SK-N-SH (cell line): Measurements from ENCODE around the gene BIRC6. TPM values are rescaled to one million over a fixed set of nuclear protein-coding genes. Genes with fewer than 3 reads are reported as not detected.

Source experiments
- CTCF ChIA-PET: fragments of 300-600, 350-600 bp; formaldehyde crosslinking; extraction: SDS; loops from one replicate; lab custom pipeline; 2021; lab: Yijun Ruan, JAX
- POLR2A ChIA-PET: fragments of 350-600 bp; sonication (Branson Sonifier 250); formaldehyde crosslinking; extraction: SDS; loops from one replicate; lab custom pipeline; 2020; ENCODE audit warnings: antibody characterized with exemption, inconsistent platforms; lab: Yijun Ruan, JAX
- DNase-seq: peaks from one replicate; pipeline ENCODE4 v3.0.0; 2012
- H2AFZ ChIP-seq: fragments of 200-600 bp; sonication (generic); 2 replicates; pipeline ENCODE4 v1.8.1; 2016; ENCODE audit warnings: antibody characterized with exemption, mild to moderate bottlenecking, low read depth
- H3F3A ChIP-seq: fragments of 200-600 bp; sonication (generic); replicated peaks from 2 replicates; pipeline ENCODE3; 2016; ENCODE audit warnings: antibody characterized with exemption, mild to moderate bottlenecking; ENCODE audit not compliant: insufficient read depth
- H3K27ac ChIP-seq, 2 experiments: fragments of 200-500 bp in 1 of 2; fragments of 200-600 bp in 1 of 2; sonication (Bioruptor generic) in 1 of 2; sonication (generic), shearing (Covaris generic) in 1 of 2; 2 replicates each; pipeline versions ENCODE4 v1.5.1 to v1.6.1; 2014 to 2016; ENCODE audit warnings: low read depth in 2 of 2, inconsistent platforms in 1 of 2, low read length in 1 of 2, mild to moderate bottlenecking in 1 of 2, mixed read lengths in 1 of 2
- H3K27me3 ChIP-seq: fragments of 200-600 bp; sonication (generic), shearing (Covaris generic); 2 replicates; pipeline ENCODE4 v1.6.1; 2016; ENCODE audit warnings: mixed run types; ENCODE audit not compliant: insufficient read depth
- H3K36me3 ChIP-seq, 2 experiments: fragments of 200-500 bp in 1 of 2; fragments of 200-600 bp in 1 of 2; sonication (Bioruptor generic) in 1 of 2; sonication (generic) in 1 of 2; replicated peaks in 1 of 2; 2 replicates each; pipeline versions ENCODE3 to v1.5.1; 2014 to 2016; ENCODE audit warnings: low read length in 1 of 2, mild to moderate bottlenecking in 1 of 2; ENCODE audit not compliant: insufficient read depth in 2 of 2, control insufficient read depth in 1 of 2
- H3K4me1 ChIP-seq, 2 experiments: fragments of 200-500 bp in 1 of 2; fragments of 200-600 bp in 1 of 2; sonication (Bioruptor generic) in 1 of 2; sonication (generic), shearing (Covaris generic) in 1 of 2; 2 replicates each; pipeline versions ENCODE4 v1.5.1 to v1.6.1; 2014 to 2016; ENCODE audit warnings: low read depth in 1 of 2, low read length in 1 of 2, mixed run types in 1 of 2; ENCODE audit not compliant: insufficient read depth in 2 of 2, control insufficient read depth in 1 of 2
- H3K4me2 ChIP-seq: fragments of 200-600 bp; sonication (generic), shearing (Covaris generic); 2 replicates; pipeline ENCODE4 v1.6.1; 2017; ENCODE audit warnings: mixed run types
- H3K4me3 ChIP-seq, 2 experiments: fragments of 200-500 bp in 1 of 2; fragments of 200-600 bp in 1 of 2; sonication (Bioruptor generic) in 1 of 2; sonication (generic), shearing (Covaris generic) in 1 of 2; 2 replicates each; pipeline versions ENCODE4 v1.5.1 to v1.8.1; 2014 to 2016; ENCODE audit warnings: low read depth in 2 of 2, inconsistent platforms in 1 of 2, low read length in 1 of 2, mild to moderate bottlenecking in 1 of 2, mixed read lengths in 1 of 2, moderate library complexity in 1 of 2
- H3K79me2 ChIP-seq: fragments of 200-600 bp; sonication (generic); 2 replicates; pipeline ENCODE4 v1.8.1; 2017; ENCODE audit warnings: mild to moderate bottlenecking; ENCODE audit not compliant: insufficient read depth
- H3K9ac ChIP-seq: fragments of 200-600 bp; sonication (generic); 2 replicates; pipeline ENCODE4 v1.6.1; 2017; ENCODE audit warnings: mixed run types
- H3K9me2 ChIP-seq: fragments of 200-600 bp; sonication (generic); 2 replicates; pipeline ENCODE4 v1.6.1; 2017; ENCODE audit warnings: mixed run types
- H3K9me3 ChIP-seq: fragments of 200-600 bp; sonication (generic); 2 replicates; pipeline ENCODE4 v1.6.1; 2017; ENCODE audit warnings: mixed run types, mild to moderate bottlenecking, moderate library complexity
- H4K20me1 ChIP-seq: fragments of 200-600 bp; sonication (generic); 2 replicates; pipeline ENCODE4 v1.6.1; 2017; ENCODE audit warnings: mild to moderate bottlenecking, mixed run types; ENCODE audit not compliant: insufficient read depth
- CTCF ChIP-seq: fragments of 200-600 bp; sonication (generic); IDR thresholded peaks from 2 replicates; pipeline ENCODE4 v1.6.1; 2017; ENCODE audit warnings: antibody characterized with exemption, mild to moderate bottlenecking, moderate library complexity
- EP300 ChIP-seq, 2 experiments: IDR thresholded peaks; 2 replicates each; pipeline versions ENCODE4 v1.4.0 to v1.6.1; 2012; ENCODE audit warnings: borderline replicate concordance in 1 of 2, low read depth in 1 of 2, low read length in 1 of 2
- FOXM1 ChIP-seq: IDR thresholded peaks from 2 replicates; pipeline ENCODE4 v1.4.0; 2012; ENCODE audit warnings: low read depth, mild to moderate bottlenecking
- GABPA ChIP-seq: IDR thresholded peaks from 2 replicates; pipeline ENCODE4 v1.4.0; 2012; ENCODE audit warnings: low read depth, mild to moderate bottlenecking
- GATA2 ChIP-seq: sonication (generic); formaldehyde crosslinking; IDR thresholded peaks from 2 replicates; pipeline ENCODE4 v1.5.0; 2020; ENCODE audit warnings: mild to moderate bottlenecking, missing genetic modification reagents
- IRF3 ChIP-seq: fragments of 150-350 bp; IDR thresholded peaks from 2 replicates; pipeline ENCODE4 v1.6.1; 2016; ENCODE audit warnings: mild to moderate bottlenecking, low read depth, low read length
- JUND ChIP-seq: IDR thresholded peaks from 2 replicates; pipeline ENCODE4 v1.4.0; 2012
- NFIC ChIP-seq: IDR thresholded peaks from 2 replicates; pipeline ENCODE4 v1.4.0; 2012; ENCODE audit warnings: borderline replicate concordance
- POLR2AphosphoS5 ChIP-seq: IDR thresholded peaks from 2 replicates; pipeline ENCODE4 v1.6.1; 2012; ENCODE audit warnings: low read depth, low read length
- RAD21 ChIP-seq: IDR thresholded peaks from 2 replicates; pipeline ENCODE4 v1.6.1; 2012; ENCODE audit warnings: mild to moderate bottlenecking, low read length
- RCOR1 ChIP-seq: fragments of 150-350 bp; IDR thresholded peaks from 2 replicates; pipeline ENCODE4 v1.6.1; 2017; ENCODE audit warnings: antibody characterized with exemption, low read length
- REST ChIP-seq: IDR thresholded peaks from 2 replicates; pipeline ENCODE4 v1.6.1; 2012; ENCODE audit warnings: mild to moderate bottlenecking, low read depth, low read length, moderate library complexity
- RFX5 ChIP-seq: IDR thresholded peaks from 2 replicates; pipeline ENCODE4 v1.6.1; 2012; ENCODE audit warnings: mild to moderate bottlenecking, improper control_type of control experiment, low read length
- RXRA ChIP-seq: IDR thresholded peaks from 2 replicates; pipeline ENCODE4 v1.4.0; 2012; ENCODE audit warnings: low read depth, mild to moderate bottlenecking, borderline replicate concordance
- SIN3A ChIP-seq: IDR thresholded peaks from 2 replicates; pipeline ENCODE4 v1.6.1; 2012; ENCODE audit warnings: low read depth, mild to moderate bottlenecking, low read length, moderate library complexity, borderline replicate concordance
- TAF1 ChIP-seq: IDR thresholded peaks from 2 replicates; pipeline ENCODE4 v1.6.1; 2012; ENCODE audit warnings: low read depth, mild to moderate bottlenecking, low read length, moderate library complexity, borderline replicate concordance
- YY1 ChIP-seq: IDR thresholded peaks from 2 replicates; pipeline ENCODE4 v1.4.0; 2012; ENCODE audit warnings: low read depth, mild to moderate bottlenecking
- WGBS: methylation state at CpG from one replicate; pipeline ENCODE4 v1.1.6; 2017; ENCODE audit warnings: low lambda C conversion rate; 5-methylcytosine and 5-hydroxymethylcytosine counted together
- polyA plus RNA-seq, 3 experiments: library from polyadenylated mRNA; depleted of rRNA; stranded (reverse); fragments of >200 nt; gene quantifications; 2 replicates each; pipeline ENCODE4 v1.2.3, GENCODE V29; 2012
- TF ChIP-seq, protein P1 (sequence below): fragments of 150-350 bp; IDR thresholded peaks from 2 replicates; pipeline ENCODE4 v1.6.1; 2017; ENCODE audit warnings: antibody characterized with exemption, low read length, low read depth, borderline replicate concordance

The BIRC6 gene
- polyA plus RNA-seq, 1 of the 3 experiments (the other 2 are of a cell fraction): 28.9 TPM

DNA sequence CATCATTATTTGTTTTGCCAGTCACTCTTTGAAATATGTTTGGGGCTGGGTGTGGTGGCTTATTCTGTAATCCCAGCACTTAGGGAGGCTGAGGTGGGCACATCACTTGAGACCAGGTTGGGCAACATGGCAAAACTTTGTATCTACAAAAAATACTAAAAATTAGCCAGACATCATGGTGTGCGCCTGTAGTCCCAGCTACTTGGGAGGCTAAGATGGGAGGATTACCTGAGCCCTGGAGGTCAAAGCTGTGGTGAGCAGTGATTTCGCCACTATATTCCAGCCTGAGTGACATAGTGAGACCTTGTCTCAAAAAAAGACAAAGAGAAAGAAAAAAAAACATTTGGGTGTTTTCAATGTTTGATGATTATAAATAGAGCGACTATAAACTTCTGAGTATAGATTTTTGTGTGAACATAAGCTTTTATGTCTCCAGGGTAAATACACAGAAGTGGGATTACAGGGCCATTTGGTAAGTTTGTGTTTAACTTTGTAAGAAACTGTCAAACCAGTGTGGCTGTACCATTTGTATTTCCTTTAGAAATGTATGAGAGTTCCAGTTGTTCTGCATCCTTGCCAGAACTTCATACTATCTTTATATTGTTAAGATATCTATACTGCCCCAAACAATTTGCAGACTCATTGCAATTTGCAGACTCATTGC is 15.8 kb downstream of the BIRC6 start:
- peaks cover 93% of the 10 kb centered on the region for H4K20me1 ChIP-seq
- ChIA-PET CTCF (no interaction called here), POLR2A (no interaction called here)
- no peak overlapping the region for H3K4me3 ChIP-seq
- no peak for TF ChIP-seq IRF3
- TF ChIP-seq RCOR1: no peak
- TF ChIP-seq REST: no peak
- TF ChIP-seq SIN3A: no peak
- no peak for TF ChIP-seq NFIC
- TF ChIP-seq, protein P1, sequence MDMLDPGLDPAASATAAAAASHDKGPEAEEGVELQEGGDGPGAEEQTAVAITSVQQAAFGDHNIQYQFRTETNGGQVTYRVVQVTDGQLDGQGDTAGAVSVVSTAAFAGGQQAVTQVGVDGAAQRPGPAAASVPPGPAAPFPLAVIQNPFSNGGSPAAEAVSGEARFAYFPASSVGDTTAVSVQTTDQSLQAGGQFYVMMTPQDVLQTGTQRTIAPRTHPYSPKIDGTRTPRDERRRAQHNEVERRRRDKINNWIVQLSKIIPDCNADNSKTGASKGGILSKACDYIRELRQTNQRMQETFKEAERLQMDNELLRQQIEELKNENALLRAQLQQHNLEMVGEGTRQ: no peak
- no peak for TF ChIP-seq POLR2AphosphoS5
- H3K9ac ChIP-seq: no peak overlapping the region
- H3K9me3 ChIP-seq: no peaks in the 10 kb centered on the region
- H3K79me2 ChIP-seq: peaks cover 99% of the 10 kb centered on the region
- peaks cover 19% of the 10 kb centered on the region for H3F3A ChIP-seq
- no peak for DNase-seq
- H2AFZ ChIP-seq: no peak overlapping the region
- H3K27me3 ChIP-seq: no peaks in the 10 kb centered on the region
- peaks cover 2 to 7% of the 10 kb centered on the region in 2 experiments; a peak in 1 of 4 replicates for H3K4me1 ChIP-seq
- H3K27ac ChIP-seq: no peak overlapping the region
- H3K9me2 ChIP-seq: no peaks in the 10 kb centered on the region
- H3K4me2 ChIP-seq: no peak overlapping the region
- 95% methylated on average over 3 of the region's 3 CpGs for WGBS
- peaks cover 0 to 18% of the 10 kb centered on the region in 2 experiments for H3K36me3 ChIP-seq

GRCh38 chr2:32375228-32375892 is 18.5 kb downstream of the BIRC6 start:
- H3F3A ChIP-seq: peaks cover 9% of the 10 kb centered on the region
- H3K4me1 ChIP-seq: 0 out of 4 replicates have a peak, but pooled peaks cover 0 to 9% of the 10 kb centered on the region in 2 experiments
- H2AFZ ChIP-seq: no peak overlapping the region
- H3K27ac ChIP-seq: no peak overlapping the region
- POLR2A ChIA-PET: no interaction called here
- CTCF ChIA-PET: interaction anchor here (0.7 kb wide), 1 partner anchor 24 kb away, joined by 3 read pairs; no protein-coding TSS in a partner anchor
- H3K27me3 ChIP-seq: no peaks in the 10 kb centered on the region
- no peak overlapping the region for H3K9ac ChIP-seq
- H3K4me2 ChIP-seq: no peak overlapping the region
- DNase-seq: no peak
- 97% methylated on average over 12 of the region's 12 CpGs for WGBS
- H3K79me2 ChIP-seq: peaks cover 100% of the 10 kb centered on the region
- H4K20me1 ChIP-seq: peaks cover 84% of the 10 kb centered on the region
- no peak overlapping the region for H3K4me3 ChIP-seq
- no peaks in the 10 kb centered on the region for H3K9me3 ChIP-seq
- H3K36me3 ChIP-seq: peaks cover 0 to 22% of the 10 kb centered on the region in 2 experiments
- no peaks in the 10 kb centered on the region for H3K9me2 ChIP-seq
- TF ChIP-seq RXRA (no peak), RAD21 (no peak), GATA2 (no peak), FOXM1 (no peak), JUND (no peak), SIN3A (no peak), GABPA (no peak), CTCF (no peak), YY1 (no peak), TAF1 (no peak), RFX5 (no peak), EP300 (IDR thresholded peaks at IDR 0.05; ENCODE audit: borderline replicate concordance in 1 of 2, low read depth in 1 of 2, low read length in 1 of 2) (no peak)
- TF ChIP-seq, protein P1: no peak
